NOMO-1 treated with DMSO at 0.1 percent for 48 hours (cell line): ENCODE data around the gene SLC49A3.
"Not testable (repeated sequence)": the region's sequence is repeated elsewhere in the genome, so short reads cannot be mapped to it uniquely, and the experiment has no call there.

Source experiments
- DNase-seq: peaks from one replicate; lab custom pipeline; 2025; ENCODE audit not compliant: unreplicated experiment; lab: John Stamatoyannopoulos, UW

SLC49A3 gene

GRCh38 chr4:703336-704197 lies 14.6 kb upstream of the SLC49A3 start:
- no peak for DNase-seq

DNA sequence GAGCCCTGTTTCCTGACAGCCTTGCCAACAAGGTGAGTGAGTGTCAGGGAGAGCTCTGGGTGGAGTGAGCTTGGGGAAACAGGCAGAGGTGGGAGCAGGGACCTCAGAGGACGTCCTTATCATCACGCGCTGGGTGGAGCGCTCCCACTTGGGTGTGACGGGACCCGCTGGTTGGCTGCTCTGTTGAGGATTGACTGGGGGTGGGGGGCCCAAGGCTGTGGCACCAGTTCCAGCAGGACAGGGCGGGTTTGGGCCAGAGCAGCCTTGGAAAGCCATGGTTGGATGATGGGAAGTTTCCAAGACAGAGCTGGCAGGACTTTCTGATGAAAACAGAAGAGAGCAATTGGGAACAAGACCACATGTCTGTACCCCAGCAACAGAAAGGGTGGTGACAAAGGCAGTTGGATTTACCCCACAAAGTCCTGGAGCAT lies 13.7 kb upstream of the SLC49A3 start:
- no peak for DNase-seq

GRCh38 chr4:700587-701264 lies 11.8 kb upstream of the SLC49A3 start:
- DNase-seq, result no peak

DNA sequence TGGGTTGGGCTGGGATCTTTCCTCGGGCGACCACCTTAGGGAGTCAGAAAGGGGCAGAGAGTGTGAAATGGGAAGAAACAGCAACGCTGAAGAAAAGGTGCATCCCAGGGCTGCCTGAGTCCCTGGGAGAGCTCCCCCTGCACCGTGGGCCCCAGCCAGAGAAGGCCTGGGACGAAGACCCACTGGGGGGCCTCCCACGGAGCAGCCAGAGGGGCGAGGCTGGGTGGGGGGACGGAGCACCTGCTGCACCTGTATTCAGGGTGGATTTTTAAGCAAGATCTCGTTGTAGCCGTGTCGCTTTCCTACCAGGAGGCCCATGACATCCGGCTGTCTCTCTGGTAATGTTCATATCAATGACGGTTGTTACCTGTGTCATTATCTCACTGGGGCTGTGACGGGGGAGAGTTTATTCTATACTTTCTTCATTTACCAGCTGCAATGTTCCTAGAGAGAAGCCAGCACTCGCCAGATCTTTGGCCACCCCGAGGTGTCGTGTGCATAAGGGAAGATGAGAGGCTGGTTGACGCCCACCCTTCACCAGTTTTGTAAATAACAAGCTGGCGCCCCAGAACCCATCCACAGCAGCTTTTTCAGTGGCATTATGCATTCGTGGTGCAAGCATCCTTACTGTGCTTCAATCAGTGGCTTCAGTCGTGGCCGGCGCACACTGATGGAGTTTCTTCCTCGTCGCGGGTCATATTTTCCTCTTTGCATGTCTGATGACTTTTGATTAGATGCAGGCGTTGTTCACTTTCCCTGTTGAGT lies 11.0 kb upstream of the SLC49A3 start:
- no peak for DNase-seq

GRCh38 chr4:694341-694940 lies 5.5 kb upstream of the SLC49A3 start:
- not testable (repeated sequence) for DNase-seq

DNA sequence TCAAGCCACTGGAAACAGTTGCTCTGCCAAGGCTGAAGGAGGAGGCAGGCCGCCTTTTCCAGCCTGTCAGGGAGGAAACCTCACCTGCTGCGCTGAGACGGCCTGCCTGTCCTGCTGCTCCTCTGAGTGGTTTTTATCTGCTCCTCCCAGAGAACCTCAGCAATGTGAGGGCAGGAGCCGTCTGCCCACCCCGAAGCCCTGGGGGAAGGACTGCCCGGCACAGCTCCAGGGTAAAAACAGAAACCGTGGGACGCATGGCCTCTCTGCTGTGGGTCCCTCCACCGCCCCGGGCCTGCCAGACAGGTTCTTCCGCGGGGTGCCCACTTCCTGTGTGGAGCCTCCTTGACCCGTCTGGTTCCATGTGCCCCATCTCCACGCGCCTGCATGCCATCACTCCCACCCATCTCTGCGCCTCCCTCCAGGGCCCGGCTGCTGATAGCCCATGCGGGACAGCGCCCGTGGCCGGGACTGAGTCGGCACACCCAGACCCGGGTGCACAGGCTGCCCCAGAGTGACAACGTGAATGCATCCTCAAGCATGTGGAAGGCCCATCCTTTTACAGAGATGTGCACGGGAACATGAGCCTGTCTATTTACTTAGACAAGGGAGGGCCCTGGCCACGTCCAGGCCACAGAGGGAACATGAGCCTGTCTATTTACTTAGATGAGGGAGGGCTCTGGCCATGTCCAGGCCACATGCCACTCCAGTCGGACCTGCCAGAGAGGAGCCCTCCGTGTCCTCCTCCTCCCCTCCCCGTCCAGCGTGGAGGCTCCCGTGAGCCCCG lies 4.0 kb upstream of the SLC49A3 start:
- DNase-seq, result no peak

DNA sequence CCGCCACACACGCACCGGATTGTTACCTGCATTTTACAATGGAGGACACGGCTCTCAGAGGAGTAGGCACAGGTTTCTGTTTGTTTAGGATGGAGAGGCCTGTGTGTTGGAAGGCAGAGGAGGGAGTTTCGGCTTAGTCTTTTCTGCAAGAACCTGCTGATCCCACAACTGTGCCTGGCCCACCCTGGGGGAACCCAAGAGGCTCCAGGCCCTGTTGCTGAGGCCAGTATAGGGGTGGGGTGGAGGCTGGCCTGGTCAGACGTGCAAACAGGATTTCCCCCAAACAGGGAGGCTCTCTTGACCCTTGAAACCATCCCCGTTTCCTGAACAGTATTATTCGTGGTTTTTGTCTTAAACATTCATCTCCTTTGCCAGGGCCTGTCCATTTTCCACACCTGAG lies 772 bp upstream of the SLC49A3 start:
- DNase-seq, result no peak

GRCh38 chr4:687971-688853 lies 739 bp downstream of the SLC49A3 start:
- no peak for DNase-seq

DNA sequence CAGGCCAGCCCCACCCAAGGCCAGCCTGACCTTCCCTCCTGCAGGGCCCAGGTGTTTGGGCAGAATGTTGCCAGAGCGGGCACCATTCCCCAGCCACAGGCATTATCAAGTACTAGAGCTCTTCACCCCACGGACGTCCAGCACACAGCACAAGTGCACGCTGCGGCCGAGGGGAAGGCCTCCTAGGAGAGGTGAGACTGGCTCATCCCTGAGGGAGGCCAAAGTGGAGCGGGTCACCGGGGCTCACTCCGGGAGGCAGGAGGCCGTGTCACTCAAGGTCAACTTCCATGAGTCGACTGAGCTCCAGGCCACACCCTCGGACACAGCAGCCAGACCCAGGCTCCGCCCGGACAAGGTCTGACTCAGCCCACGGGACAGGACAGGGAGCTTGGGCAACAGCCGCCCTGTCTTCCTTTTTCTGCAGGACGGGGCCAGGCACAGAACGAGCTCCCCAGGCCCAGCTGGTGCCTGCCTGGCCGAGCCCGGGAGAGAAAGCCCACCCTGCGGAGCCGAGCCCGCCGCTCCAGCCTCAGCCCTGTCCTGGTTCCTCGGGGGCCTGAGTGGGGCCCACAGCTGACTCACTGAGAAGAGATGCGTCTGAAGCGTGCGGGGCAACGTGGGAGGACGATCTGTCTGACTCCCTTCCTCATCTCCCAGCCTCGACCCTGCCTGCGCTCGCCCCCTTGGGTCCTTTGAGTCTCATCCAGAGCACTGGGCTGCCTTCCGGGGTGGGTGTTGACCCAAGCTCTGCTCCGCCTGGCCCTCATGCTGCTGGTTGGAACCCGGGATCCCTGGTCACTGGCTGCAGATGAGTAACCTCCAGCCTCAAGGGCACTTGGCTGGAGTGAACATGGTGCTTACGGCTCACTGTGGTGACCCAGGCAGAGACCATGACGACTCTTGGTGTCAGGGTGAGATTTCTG lies 1.6 kb downstream of the SLC49A3 start:
- DNase-seq, result peak; percentile 90

GRCh38 chr4:686413-687040 lies 2.4 kb downstream of the SLC49A3 start:
- DNase-seq, result no peak

DNA sequence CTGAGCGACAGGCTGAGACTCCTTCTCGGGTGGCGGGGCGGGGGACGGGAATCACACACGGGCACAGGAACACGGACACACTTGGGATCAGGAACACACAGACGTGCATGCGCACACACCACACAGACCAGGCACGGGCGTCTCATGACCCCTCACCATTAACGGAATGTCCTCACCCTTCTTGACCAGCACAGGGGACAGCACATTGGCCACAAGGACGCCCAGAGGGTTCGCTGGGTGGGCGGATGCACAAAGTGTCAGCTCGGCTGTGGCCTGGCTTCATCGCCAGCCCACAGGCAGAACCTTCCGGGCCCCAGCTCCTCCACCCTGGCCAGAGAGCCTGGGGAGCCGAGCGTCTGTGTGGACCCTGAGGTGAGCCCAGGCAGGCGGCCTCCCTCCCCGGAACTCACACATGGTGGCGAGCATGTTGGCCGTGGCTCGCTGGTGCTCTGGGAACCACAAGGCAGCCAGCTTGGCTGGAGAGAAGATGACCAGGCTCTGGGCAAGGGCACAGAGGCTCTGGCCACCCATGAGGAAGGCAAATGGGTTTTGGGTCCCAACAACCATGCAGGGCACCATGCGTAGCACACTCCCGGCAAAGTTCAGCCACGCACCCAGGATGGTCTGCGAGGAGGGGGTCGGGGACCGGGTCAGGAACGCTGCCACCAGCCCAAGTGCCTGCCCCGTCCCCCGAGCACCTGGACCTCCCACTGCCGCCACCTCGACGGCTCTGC lies 3.1 kb downstream of the SLC49A3 start:
- DNase-seq, result no peak

- no peak for DNase-seq
These were observed 4.2 kb downstream of the SLC49A3 start for GRCh38 chr4:684623-685327.

- peak; percentile 6 for DNase-seq
These were observed 4.8 kb downstream of the SLC49A3 start for GRCh38 chr4:683982-684622.

GRCh38 chr4:683247-683897 lies 5.6 kb downstream of the SLC49A3 start:
- DNase-seq, result no peak

DNA sequence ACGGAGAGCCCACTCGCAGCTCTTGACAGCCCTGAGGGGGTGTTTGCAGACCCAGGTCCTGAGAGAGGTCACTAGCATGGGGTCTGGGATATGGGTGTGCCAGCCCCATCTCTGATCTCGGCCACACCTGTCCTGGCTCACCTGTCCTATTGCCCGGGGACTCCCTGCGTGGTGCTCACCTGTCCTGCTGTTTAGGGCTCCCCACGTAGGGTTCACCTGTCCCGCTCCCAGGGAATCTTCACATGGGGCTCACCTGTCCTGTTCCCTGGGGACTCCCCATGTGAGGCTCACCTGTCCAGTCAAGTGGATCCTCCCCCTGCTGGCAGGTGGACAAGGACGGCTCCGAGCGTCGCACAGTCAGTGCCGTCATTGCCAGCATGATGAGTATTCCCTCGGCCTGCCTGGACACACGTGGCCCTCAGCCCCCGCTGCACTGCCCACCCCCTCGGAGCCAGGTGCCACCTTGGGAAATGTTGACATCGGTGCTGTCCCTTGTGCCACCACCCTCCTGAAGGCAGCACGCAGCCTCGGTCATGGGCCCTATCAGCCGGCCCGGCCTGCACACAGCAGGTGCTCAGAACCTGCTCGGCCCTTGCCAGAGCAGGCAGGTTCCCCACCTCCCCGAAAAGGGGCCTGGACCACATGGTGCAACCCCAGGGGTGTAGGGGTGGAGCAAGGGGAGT lies 6.3 kb downstream of the SLC49A3 start:
- no peak for DNase-seq
